WI38 (cell line): Measurements from ENCODE around the gene PDCD1.
"Not testable (repeated sequence)": the region's sequence is repeated elsewhere in the genome, so short reads cannot be mapped to it uniquely, and the experiment has no call there.

ENCODE experiments used
- H3K4me3 ChIP-seq: 2 replicates; pipeline ENCODE4 v1.5.1; 2011; ENCODE audit warnings: low read depth, mild to moderate bottlenecking, control low read depth, low read length
- TF ChIP-seq, protein P1 (sequence below): IDR thresholded peaks from 2 replicates; pipeline ENCODE4 v1.5.1; 2012; ENCODE audit warnings: low read depth, mild to moderate bottlenecking, control low read depth, low read length

PDCD1 gene

DNA sequence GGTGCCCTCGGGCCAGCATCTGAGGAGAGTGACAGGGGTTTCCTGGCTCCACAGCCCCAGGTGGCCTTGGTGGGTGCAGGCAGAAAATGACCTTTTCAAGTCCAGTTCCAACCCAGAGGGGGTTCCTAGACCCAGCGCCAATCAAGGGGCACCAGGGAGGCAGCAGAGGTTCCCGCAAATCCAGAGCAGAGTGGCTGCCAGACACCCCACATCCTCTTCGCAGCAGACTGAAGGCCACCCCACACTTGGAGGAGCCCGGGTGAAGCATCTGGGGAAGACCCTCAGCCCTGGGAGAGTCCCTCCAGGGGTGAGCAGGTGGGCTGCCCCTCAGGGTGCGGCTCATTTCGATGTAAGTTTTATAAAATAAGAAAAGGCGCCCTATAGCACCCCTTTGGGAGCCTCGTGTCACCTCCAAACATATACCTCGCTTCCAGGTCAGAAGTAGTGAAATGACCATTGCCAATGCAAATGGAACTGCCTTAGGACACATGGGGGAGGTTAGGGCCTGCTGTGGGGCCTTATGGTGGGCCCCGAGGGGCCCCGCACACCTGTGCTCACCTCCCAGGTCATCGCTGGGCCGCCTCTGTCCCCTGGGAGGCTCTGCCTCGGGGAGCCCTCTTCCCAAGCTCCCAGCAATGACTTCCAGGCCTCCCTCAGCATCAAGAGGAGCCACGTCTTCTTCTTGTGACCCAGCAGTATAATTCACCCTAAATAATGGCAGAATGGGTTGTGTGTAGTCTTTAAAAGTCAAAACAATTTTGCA, 21.8 kb upstream of the PDCD1 start:
- H3K4me3 ChIP-seq = peak overlapping the region; percentile 56; the same call in 1 of the 2 replicates
- TF ChIP-seq, protein P1, sequence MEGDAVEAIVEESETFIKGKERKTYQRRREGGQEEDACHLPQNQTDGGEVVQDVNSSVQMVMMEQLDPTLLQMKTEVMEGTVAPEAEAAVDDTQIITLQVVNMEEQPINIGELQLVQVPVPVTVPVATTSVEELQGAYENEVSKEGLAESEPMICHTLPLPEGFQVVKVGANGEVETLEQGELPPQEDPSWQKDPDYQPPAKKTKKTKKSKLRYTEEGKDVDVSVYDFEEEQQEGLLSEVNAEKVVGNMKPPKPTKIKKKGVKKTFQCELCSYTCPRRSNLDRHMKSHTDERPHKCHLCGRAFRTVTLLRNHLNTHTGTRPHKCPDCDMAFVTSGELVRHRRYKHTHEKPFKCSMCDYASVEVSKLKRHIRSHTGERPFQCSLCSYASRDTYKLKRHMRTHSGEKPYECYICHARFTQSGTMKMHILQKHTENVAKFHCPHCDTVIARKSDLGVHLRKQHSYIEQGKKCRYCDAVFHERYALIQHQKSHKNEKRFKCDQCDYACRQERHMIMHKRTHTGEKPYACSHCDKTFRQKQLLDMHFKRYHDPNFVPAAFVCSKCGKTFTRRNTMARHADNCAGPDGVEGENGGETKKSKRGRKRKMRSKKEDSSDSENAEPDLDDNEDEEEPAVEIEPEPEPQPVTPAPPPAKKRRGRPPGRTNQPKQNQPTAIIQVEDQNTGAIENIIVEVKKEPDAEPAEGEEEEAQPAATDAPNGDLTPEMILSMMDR = no peak

DNA sequence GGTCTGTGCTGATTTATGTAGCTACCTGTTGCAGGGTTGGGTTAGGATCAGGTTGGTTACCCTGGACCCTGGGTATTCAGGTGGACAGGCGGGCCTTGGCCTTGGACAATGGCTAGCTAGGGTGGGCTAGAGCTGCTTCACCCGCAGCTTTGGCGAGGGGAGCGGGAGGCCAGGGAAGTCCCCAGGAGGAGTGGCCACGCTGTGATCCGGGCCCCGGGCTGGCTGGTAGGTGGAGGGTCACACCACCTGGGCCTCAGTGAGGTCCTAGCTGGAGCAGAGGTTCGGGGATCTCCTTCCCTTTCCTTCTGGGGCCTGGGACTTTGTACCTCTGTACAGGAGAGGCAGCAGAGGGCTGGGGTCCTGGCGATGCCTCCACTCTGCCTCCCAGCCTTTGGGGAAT, 20.6 kb upstream of the PDCD1 start:
- TF ChIP-seq, protein P1 = no peak

DNA sequence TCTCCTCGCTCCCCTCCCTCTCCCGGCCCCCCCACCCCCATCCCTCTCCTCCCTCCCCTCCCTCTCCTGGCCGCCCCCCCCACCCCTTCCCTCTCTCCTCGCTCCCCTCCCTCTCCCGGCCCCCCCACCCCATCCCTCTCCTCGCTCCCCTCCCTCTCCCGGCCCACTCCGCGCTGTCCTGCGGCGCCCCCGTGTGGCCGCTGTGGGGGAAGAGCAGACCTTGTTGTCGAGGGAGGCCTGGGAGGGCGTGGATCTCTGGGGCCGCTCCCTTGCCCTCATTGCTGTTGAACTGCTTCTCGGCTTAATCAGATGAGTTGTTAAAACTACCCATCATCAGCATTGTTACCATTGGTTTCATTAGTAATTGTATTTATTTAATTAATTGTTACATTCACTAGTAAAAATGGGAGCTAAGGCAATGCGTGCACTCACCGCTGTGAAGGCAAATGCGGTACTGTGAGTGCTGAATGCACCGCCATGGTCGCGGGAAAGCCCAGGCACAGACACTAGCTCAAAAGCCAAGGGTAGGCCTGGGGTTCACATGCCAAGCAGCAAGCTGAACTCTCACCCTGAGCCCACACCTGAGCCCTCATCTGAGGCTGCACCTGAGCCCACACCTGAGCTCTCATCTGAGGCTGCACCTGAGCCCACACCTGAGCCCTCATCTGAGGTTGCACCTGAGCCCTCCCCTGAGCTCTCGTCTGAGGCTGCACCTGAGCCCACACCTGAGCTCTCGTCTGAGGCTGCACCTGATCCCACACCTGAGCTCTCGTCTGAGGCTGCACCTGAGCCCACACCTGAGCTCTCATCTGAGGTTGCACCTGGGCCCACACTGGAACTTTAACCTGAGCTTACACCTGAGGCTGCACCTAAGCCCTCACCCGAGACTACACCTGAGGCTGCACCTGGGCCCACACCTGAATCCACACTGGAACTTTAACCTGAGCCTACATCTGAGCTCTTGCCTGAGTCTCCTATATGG, 19.6 kb upstream of the PDCD1 start:
- TF ChIP-seq, protein P1 = peak; percentile 60
- H3K4me3 ChIP-seq = no peak overlapping the region

More for the DNA sequence above, 20.6 kb upstream of the PDCD1 start:
- H3K4me3 ChIP-seq = no peak overlapping the region

DNA sequence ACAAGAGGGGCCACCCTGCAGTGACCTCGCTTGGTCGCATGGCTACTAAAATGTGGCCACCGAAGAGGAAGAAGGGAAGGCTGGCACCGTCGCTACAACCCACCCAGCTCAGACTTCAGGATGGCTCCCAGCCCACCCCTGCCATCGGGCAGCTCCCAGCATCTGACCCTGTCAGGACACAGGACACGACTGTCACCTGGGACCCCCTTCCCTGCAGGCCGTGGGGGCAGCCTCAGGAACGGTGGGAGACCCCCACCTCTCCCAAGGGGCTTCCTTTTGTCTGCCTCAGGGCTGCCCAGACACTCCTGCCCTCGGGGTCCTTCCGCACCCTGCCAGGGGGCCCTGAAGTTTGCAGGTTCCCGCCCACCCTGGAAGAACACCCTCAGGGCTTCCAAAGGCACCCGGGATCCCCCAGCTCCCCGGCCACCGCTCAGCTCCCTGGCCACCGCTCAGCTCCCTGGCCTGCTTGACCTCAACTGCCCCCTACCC, 18.5 kb upstream of the PDCD1 start:
- TF ChIP-seq, protein P1 = no peak
- no peak overlapping the region for H3K4me3 ChIP-seq

DNA sequence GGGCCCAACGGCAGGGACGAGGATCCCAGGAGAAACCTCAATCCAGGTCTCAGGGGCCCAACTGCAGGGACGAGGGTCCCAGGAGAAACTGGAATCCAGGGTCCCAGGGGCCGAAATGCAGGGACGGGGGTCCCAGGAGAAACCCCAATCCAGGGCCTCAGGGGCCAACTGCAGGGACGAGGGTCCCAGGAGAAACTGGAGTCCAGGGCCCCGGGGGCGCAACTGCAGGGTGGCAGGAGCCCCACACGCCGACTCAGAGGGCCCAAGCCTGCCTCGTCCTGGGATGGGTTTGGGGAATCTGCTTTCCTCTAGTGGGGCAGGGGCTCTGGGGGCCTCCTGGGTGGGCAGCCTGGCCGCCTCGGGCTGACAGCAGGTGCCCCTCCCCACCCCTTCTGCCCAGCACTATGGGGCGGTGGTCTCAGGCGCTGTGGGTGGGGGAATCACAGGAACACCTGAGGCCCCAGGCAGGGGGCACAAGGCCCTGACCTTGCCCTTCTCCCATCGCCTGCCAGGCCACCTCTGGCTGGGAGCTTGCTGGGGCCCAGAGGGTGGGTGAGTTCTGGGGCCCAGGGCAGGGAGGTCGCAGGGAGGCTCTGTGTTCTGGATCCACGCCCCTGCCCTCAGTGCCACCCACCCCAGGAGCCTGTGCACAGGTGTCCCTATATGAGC, 18.0 kb upstream of the PDCD1 start:
- no peak overlapping the region for H3K4me3 ChIP-seq

DNA sequence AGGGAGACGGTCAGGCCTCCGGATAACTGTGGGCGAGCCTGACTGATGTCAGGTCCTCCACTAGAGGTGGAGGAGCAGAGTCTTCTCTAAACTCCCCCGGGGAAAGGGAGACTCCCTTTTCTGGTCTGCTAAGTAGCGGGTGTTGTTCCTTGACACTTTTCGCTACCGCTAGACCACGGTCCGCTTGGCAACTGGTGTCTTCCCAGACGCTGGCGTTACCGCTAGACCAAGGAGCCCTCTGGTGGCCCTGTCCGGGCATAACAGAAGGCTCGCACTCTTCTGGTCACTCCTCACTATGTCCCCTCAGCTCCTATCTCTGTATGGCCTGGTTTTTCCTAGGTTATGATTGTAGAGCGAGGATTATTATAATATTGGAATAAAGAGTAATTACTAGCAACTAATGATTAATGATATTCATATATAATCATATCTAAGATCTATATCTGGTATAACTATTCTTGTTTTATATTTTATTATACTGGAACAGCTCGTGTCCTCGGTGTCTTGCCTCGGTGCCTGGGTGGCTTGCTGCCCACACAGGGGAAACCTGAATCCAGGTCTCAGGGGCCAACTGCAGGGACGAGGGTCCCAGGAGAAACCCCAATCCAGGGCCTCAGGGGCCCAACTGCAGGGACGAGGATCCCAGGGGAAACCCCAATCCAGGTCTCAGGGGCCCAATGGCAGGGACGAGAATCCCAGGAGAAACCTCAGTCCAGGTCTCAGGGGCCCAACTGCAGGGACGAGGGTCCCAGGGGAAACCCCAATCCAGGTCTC, 17.2 kb upstream of the PDCD1 start:
- TF ChIP-seq, protein P1 = peak; percentile 26; the same call in 1 of the 2 replicates
- H3K4me3 ChIP-seq = not testable (repeated sequence)

More for the DNA sequence above, 18.0 kb upstream of the PDCD1 start:
- TF ChIP-seq, protein P1 = no peak
